Right forelimb (tissue), 1 donor: ENCODE measurements around the gene PDIA6.
"Not testable (repeated sequence)": the region's sequence is repeated elsewhere in the genome, so short reads cannot be mapped to it uniquely, and the experiment has no call there.

Source experiments
- DNase-seq: peaks from one replicate; pipeline ENCODE4 v3.0.0-alpha.2; 2018

The PDIA6 gene

GRCh38 chr2:10806543-10806942 is 6.0 kb downstream of the PDIA6 start:
- no peak for DNase-seq

GRCh38 chr2:10805990-10806389 is 6.6 kb downstream of the PDIA6 start:
- DNase-seq: not testable (repeated sequence)

- DNase-seq: no peak
Measured at GRCh38 chr2:10802657-10803056, 9.9 kb downstream of the PDIA6 start.

- DNase-seq: no peak
Measured at GRCh38 chr2:10800163-10800562, 12.4 kb downstream of the PDIA6 start.

- no peak for DNase-seq
Measured at GRCh38 chr2:10798783-10799182, 13.8 kb downstream of the PDIA6 start.

GRCh38 chr2:10796703-10797102 is 15.9 kb downstream of the PDIA6 start:
- no peak for DNase-seq

- DNase-seq: no peak
Measured at GRCh38 chr2:10795508-10796046, 17.0 kb downstream of the PDIA6 start.

GRCh38 chr2:10794876-10795275 is 17.7 kb downstream of the PDIA6 start:
- no peak for DNase-seq

GRCh38 chr2:10793816-10794215 is 18.8 kb downstream of the PDIA6 start:
- no peak for DNase-seq

- DNase-seq: no peak
Measured at GRCh38 chr2:10792660-10793400, 19.8 kb downstream of the PDIA6 start.

- no peak for DNase-seq
Measured at GRCh38 chr2:10792001-10792634, 20.5 kb downstream of the PDIA6 start.

- no peak for DNase-seq
Measured at GRCh38 chr2:10790228-10790973, 22.2 kb downstream of the PDIA6 start.

- no peak for DNase-seq
Measured at GRCh38 chr2:10788855-10789254, 23.7 kb downstream of the PDIA6 start.

- DNase-seq: no peak
Measured at GRCh38 chr2:10787176-10787968, 25.2 kb downstream of the PDIA6 start.

GRCh38 chr2:10786240-10786982 is 26.2 kb downstream of the PDIA6 start:
- no peak for DNase-seq

GRCh38 chr2:10785260-10785659 is 27.3 kb downstream of the PDIA6 start:
- DNase-seq: no peak

GRCh38 chr2:10784719-10785118 is 27.9 kb downstream of the PDIA6 start:
- no peak for DNase-seq

GRCh38 chr2:10783421-10783820 is 29.2 kb downstream of the PDIA6 start:
- DNase-seq: no peak

- no peak for DNase-seq
Measured at GRCh38 chr2:10781746-10782145, 30.8 kb downstream of the PDIA6 start.

GRCh38 chr2:10780821-10781220 is 31.8 kb downstream of the PDIA6 start:
- not testable (repeated sequence) for DNase-seq

- no peak for DNase-seq
Measured at GRCh38 chr2:10780491-10780820, 32.1 kb downstream of the PDIA6 start.
